Measurements from ENCODE around the gene FRS3.

GRCh38 chr6:41791984-41792383 is 12.3 kb upstream of the FRS3 start:
- TF ChIP-seq POLR2A (IDR thresholded peaks at IDR 0.05; ENCODE audit: borderline replicate concordance, extremely low read depth, insufficient read depth, insufficient read length) (no peak), CTCF (IDR thresholded peaks at IDR 0.05 in 2 of 3, conservative IDR thresholded peaks at IDR 0.05 in 1 of 3; ENCODE audit: borderline replicate concordance in 1 of 3, insufficient read depth in 1 of 3, low read depth in 2 of 3, low read length in 2 of 3) (no peak), EZH2 (IDR thresholded peaks at IDR 0.05) (no peak), EGR1 (IDR thresholded peaks at IDR 0.05; ENCODE audit: low read depth) (no peak), POLR2AphosphoS5 (IDR thresholded peaks at IDR 0.05; ENCODE audit: low read depth, low read length) (no peak), EZH2phosphoT487 (IDR thresholded peaks at IDR 0.05; ENCODE audit: borderline replicate concordance) (no peak), RAD21 (IDR thresholded peaks at IDR 0.05; ENCODE audit: low read depth) (no peak), FOSL1 (IDR thresholded peaks at IDR 0.05; ENCODE audit: low read depth) (no peak), MAX (IDR thresholded peaks at IDR 0.05) (no peak), YY1 (IDR thresholded peaks at IDR 0.05; ENCODE audit: extremely low read depth, insufficient replicate concordance, low read depth, low read length) (no peak), CEBPB (IDR thresholded peaks at IDR 0.05; ENCODE audit: low read depth) (no peak)
